ENCODE measurements around the gene SLMAP. TPM values are rescaled to one million over a fixed set of nuclear protein-coding genes. Genes with fewer than 3 reads are reported as not detected.

Gene SLMAP
- total and polyA plus RNA-seq, 2 experiments from 2014 or later = 32.1 to 73.0 TPM

DNA sequence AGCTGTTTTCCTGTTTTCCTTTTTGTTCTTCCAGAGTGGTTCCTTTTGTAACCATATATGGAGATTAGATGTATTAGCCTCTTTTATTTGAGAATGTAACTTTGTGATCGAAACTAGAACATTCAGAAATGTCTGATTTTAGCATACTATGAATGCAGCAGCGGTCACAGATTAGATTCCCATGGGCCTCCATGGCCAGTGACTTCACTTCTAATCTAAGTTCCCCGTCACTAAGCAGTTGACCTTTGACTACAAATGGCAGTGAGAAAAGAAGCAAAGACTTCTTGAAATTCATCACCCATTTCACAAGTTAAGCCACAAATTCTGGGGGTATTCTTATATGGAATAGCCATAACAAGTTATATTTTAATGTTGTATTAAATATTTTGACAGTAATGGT, 137.6 kb downstream of the SLMAP start (continued):
- TF ChIP-seq, protein P1, sequence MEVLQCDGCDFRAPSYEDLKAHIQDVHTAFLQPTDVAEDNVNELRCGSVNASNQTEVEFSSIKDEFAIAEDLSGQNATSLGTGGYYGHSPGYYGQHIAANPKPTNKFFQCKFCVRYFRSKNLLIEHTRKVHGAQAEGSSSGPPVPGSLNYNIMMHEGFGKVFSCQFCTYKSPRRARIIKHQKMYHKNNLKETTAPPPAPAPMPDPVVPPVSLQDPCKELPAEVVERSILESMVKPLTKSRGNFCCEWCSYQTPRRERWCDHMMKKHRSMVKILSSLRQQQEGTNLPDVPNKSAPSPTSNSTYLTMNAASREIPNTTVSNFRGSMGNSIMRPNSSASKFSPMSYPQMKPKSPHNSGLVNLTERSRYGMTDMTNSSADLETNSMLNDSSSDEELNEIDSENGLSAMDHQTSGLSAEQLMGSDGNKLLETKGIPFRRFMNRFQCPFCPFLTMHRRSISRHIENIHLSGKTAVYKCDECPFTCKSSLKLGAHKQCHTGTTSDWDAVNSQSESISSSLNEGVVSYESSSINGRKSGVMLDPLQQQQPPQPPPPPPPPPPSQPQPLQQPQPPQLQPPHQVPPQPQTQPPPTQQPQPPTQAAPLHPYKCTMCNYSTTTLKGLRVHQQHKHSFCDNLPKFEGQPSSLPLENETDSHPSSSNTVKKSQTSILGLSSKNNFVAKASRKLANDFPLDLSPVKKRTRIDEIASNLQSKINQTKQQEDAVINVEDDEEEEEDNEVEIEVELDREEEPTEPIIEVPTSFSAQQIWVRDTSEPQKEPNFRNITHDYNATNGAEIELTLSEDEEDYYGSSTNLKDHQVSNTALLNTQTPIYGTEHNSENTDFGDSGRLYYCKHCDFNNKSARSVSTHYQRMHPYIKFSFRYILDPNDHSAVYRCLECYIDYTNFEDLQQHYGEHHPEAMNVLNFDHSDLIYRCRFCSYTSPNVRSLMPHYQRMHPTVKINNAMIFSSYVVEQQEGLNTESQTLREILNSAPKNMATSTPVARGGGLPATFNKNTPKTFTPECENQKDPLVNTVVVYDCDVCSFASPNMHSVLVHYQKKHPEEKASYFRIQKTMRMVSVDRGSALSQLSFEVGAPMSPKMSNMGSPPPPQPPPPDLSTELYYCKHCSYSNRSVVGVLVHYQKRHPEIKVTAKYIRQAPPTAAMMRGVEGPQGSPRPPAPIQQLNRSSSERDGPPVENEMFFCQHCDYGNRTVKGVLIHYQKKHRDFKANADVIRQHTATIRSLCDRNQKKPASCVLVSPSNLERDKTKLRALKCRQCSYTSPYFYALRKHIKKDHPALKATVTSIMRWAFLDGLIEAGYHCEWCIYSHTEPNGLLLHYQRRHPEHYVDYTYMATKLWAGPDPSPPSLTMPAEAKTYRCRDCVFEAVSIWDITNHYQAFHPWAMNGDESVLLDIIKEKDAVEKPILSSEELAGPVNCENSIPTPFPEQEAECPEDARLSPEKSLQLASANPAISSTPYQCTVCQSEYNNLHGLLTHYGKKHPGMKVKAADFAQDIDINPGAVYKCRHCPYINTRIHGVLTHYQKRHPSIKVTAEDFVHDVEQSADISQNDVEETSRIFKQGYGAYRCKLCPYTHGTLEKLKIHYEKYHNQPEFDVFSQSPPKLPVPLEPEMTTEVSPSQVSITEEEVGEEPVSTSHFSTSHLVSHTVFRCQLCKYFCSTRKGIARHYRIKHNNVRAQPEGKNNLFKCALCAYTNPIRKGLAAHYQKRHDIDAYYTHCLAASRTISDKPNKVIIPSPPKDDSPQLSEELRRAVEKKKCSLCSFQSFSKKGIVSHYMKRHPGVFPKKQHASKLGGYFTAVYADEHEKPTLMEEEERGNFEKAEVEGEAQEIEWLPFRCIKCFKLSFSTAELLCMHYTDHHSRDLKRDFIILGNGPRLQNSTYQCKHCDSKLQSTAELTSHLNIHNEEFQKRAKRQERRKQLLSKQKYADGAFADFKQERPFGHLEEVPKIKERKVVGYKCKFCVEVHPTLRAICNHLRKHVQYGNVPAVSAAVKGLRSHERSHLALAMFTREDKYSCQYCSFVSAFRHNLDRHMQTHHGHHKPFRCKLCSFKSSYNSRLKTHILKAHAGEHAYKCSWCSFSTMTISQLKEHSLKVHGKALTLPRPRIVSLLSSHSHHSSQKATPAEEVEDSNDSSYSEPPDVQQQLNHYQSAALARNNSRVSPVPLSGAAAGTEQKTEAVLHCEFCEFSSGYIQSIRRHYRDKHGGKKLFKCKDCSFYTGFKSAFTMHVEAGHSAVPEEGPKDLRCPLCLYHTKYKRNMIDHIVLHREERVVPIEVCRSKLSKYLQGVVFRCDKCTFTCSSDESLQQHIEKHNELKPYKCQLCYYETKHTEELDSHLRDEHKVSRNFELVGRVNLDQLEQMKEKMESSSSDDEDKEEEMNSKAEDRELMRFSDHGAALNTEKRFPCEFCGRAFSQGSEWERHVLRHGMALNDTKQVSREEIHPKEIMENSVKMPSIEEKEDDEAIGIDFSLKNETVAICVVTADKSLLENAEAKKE (CRISPR knock-in tag; IDR thresholded peaks at IDR 0.05) = no peak
- no peak for TF ChIP-seq EZH2phosphoT487 (IDR thresholded peaks at IDR 0.05; ENCODE audit: unreplicated experiment)

GRCh38 chr3:57896031-57896430, 139.9 kb downstream of the SLMAP start:
- ATAC-seq = no peak
- H3K27me3 ChIP-seq (ENCODE audit: insufficient read depth) = no peaks in the 10 kb centered on the region
- no peak overlapping the region for H3K4me3 ChIP-seq
- H3K79me2 ChIP-seq (replicated peaks; ENCODE audit: insufficient read depth) = no peaks in the 10 kb centered on the region
- no peaks in the 10 kb centered on the region for H3K36me3 ChIP-seq (ENCODE audit: insufficient read depth)
- Mint-ChIP-seq H3K4me3 (no peak overlapping the region), H3K9me3 (no peaks in the 10 kb centered on the region), H3K27me3 (ENCODE audit: insufficient read depth, low read depth, poor library complexity) (peaks cover 4% of the 10 kb centered on the region), H3K27ac (no peak overlapping the region), H3K36me3 (ENCODE audit: low read depth) (peaks cover 8% of the 10 kb centered on the region; the same call in 2 of the 3 replicates), H3K4me1 (no peaks in the 10 kb centered on the region)
- no peaks in the 10 kb centered on the region for H3K4me1 ChIP-seq (ENCODE audit: insufficient read depth)
- no peaks in the 10 kb centered on the region for H4K20me1 ChIP-seq (replicated peaks; ENCODE audit: insufficient read depth)
- H3K27ac ChIP-seq (ENCODE audit: low read depth) = no peak overlapping the region
- no peak for DNase-seq (ENCODE audit: low spot score)
- no peak overlapping the region for H2AFZ ChIP-seq
- no peaks in the 10 kb centered on the region for H3K9me2 ChIP-seq (ENCODE audit: insufficient read depth)
- no peaks in the 10 kb centered on the region for H3F3A ChIP-seq (replicated peaks; ENCODE audit: low read depth)
- no peak overlapping the region for H3K4me2 ChIP-seq
- TF ChIP-seq, protein P1 (CRISPR knock-in tag; IDR thresholded peaks at IDR 0.05) = no peak
- TF ChIP-seq EZH2 (IDR thresholded peaks at IDR 0.05; ENCODE audit: low read depth, unreplicated experiment) (no peak), ZNF331 (CRISPR knock-in tag; IDR thresholded peaks at IDR 0.05; ENCODE audit: low read depth) (no peak), ZNF114 (CRISPR knock-in tag; IDR thresholded peaks at IDR 0.05) (no peak), CTCF (conservative IDR thresholded peaks at IDR 0.05; ENCODE audit: low read depth in 2 of 2) (no peak), POLR2AphosphoS5 (IDR thresholded peaks at IDR 0.05; ENCODE audit: low read depth) (no peak), CREB1 (CRISPR knock-in tag; IDR thresholded peaks at IDR 0.05; ENCODE audit: low read depth) (no peak), JUNB (IDR thresholded peaks at IDR 0.05; ENCODE audit: unreplicated experiment) (no peak)
